NCI-H82 treated with DMSO at 0.1 percent for 48 hours (cell line): ENCODE results near the gene GADD45GIP1.

Experiments
- DNase-seq: peaks from one replicate; lab custom pipeline; 2025; ENCODE audit not compliant: unreplicated experiment; lab: John Stamatoyannopoulos, UW

Gene GADD45GIP1

GRCh38 chr19:12913851-12914690 lies 43.0 kb downstream of the GADD45GIP1 start:
- no peak for DNase-seq

DNA sequence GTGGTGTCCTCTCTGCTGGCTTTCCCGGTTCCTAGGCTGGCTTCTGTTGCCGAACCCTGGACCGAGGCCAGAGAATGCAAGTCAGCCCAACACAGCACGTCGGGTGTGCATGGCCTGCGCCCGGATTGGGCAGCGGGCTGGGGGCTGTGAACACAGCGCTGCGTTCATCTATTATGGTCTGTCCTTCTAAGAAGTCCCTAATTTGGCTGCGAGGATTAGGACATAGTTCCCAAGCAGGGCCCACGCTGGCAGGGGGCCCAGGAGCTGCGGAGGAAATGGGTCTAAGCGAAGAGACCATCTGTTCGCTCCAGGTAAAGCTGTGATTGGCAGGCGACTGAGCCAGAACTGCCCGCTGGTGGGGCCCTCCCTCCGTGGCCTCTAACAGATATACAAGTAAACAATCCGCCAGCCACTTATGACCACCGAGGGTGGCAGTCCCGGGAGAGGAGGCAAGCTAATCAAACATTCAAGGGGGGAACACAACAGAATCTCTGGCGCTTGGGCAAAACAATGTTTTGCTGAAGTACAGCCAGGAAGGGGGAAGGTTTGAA lies 43.9 kb downstream of the GADD45GIP1 start:
- peak; percentile 99 for DNase-seq

GRCh38 chr19:12912571-12912970 lies 44.5 kb downstream of the GADD45GIP1 start:
- no peak for DNase-seq

DNA sequence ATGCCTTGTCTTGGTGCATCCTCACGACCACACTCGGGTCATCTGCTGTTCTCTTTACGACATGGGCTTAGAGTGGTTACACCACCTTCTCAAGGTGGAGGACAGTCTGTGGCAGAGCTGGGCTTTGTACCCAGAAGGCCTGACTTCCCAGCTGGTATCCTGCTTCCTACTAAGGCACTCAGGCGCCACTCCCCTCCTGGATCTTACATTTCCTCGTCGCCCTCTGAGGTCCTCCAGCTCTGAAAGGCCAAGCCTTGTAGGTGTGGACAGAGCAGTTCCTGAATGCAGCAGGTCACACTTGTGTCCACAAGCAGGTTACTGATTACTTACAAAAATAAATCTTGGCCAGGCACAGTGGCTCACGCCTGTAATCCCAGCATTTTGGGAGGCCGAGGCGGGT lies 49.9 kb downstream of the GADD45GIP1 start:
- no peak for DNase-seq
